Activated B cell treated with CpG ODN at 0.5 μM for 24 hours (primary cell): Measurements from ENCODE around the gene ATP8B3. TPM values are rescaled to one million over a fixed set of nuclear protein-coding genes. Genes with fewer than 3 reads are reported as not detected.

Source experiments
- ATAC-seq: fragments of 200-7000 bp; cut with Tn5 transposase; one replicate; pipeline ENCODE4 v1.10.0; 2021; ENCODE audit warnings: low read depth, mild to moderate bottlenecking, moderate library complexity
- CTCF ChIA-PET: fragments of 350-600 bp; sonication (Branson Sonifier 250); formaldehyde crosslinking; loops from one replicate; lab custom pipeline; 2021; ENCODE audit warnings: antibody characterized with exemption; lab: Charles Lee
- POLR2A ChIA-PET: fragments of 350-600 bp; sonication (Branson Sonifier 250); formaldehyde crosslinking; loops from one replicate; lab custom pipeline; 2021; ENCODE audit warnings: antibody characterized with exemption; lab: Charles Lee
- DNase-seq: peaks from one replicate; pipeline ENCODE4 v3.0.0; 2022
- H3K27ac Mint-ChIP-seq: one replicate; pipeline ENCODE4 v1.8.0; 2020; ENCODE audit warnings: mixed read lengths
- H3K27me3 Mint-ChIP-seq: one replicate; pipeline ENCODE4 v1.8.0; 2021; ENCODE audit warnings: mixed read lengths
- H3K36me3 Mint-ChIP-seq: one replicate; pipeline ENCODE4 v1.8.0; 2021; ENCODE audit warnings: low read depth, mixed read lengths
- H3K4me1 Mint-ChIP-seq: one replicate; pipeline ENCODE4 v1.8.0; 2021; ENCODE audit warnings: mixed read lengths
- H3K4me3 Mint-ChIP-seq: one replicate; pipeline ENCODE4 v1.8.0; 2020; ENCODE audit warnings: mild to moderate bottlenecking, mixed read lengths
- H3K9me3 Mint-ChIP-seq: one replicate; pipeline ENCODE4 v1.8.0; 2020; ENCODE audit warnings: mixed read lengths
- CTCF ChIP-seq: fragments of 200-600 bp; IDR thresholded peaks from one replicate; pipeline ENCODE4 v1.8.0; 2022; ENCODE audit warnings: antibody characterized with exemption, mild to moderate bottlenecking
- intact Hi-C: fragments of 100-400 bp; cut with micrococcal nuclease; formaldehyde crosslinking; loops from one replicate; pipeline ENCODE4 v1.15.1; 2024
- total RNA-seq: library from RNA; stranded (reverse); gene quantifications from 2 replicates; pipeline ENCODE4 v1.2.3, GENCODE V29; 2022

ATP8B3 gene
- total RNA-seq, 1 donor from 2014 or later: 3.9 TPM

- Mint-ChIP-seq H3K36me3 (peaks cover 24% of the 10 kb centered on the region), H3K4me3 (peak overlapping the region; percentile 96), H3K9me3 (no peaks in the 10 kb centered on the region), H3K27ac (peak overlapping the region; percentile 90), H3K4me1 (peaks cover 14% of the 10 kb centered on the region), H3K27me3 (no peaks in the 10 kb centered on the region)
- peak; percentile 81 for ATAC-seq
- POLR2A ChIA-PET: no interaction called here
- peak; percentile 82 for DNase-seq
- TF ChIP-seq CTCF: no peak
- intact Hi-C loops: loop anchor here (1.0 to 5.0 kb wide), 7 partner anchors 14 to 535 kb away; partner anchors contain the start of genes FAM174C, MBD3, REXO1 and UQCR11
- CTCF ChIA-PET: no interaction called here
Measured at GRCh38 chr19:1812426-1813191, 533 bp upstream of the ATP8B3 start.

- intact Hi-C loops: loop anchor here (5.0 kb wide), 2 partner anchors 264 to 534 kb away; partner anchors contain the start of gene FAM174C
- TF ChIP-seq CTCF: no peak
- CTCF ChIA-PET: no interaction called here
- no peak overlapping the region for H3K27ac Mint-ChIP-seq
- POLR2A ChIA-PET: interaction anchor here (0.5 to 0.8 kb wide), 3 partner anchors 321 to 543 kb away, joined by 4 to 6 read pairs (median 4); partner anchors contain the start of genes CIRBP and REEP6
- peak overlapping the region; percentile 70 for H3K4me3 Mint-ChIP-seq
- no peaks in the 10 kb centered on the region for H3K27me3 Mint-ChIP-seq
- no peak for DNase-seq
- H3K36me3 Mint-ChIP-seq: peaks cover 14% of the 10 kb centered on the region
- no peak for ATAC-seq
- H3K9me3 Mint-ChIP-seq: no peaks in the 10 kb centered on the region
- H3K4me1 Mint-ChIP-seq: peaks cover 14% of the 10 kb centered on the region
Measured at GRCh38 chr19:1811472-1811894, 593 bp downstream of the ATP8B3 start.

GRCh38 chr19:1810439-1811160, 1.5 kb downstream of the ATP8B3 start:
- intact Hi-C loops: loop anchor here (5.0 kb wide), 2 partner anchors 263 to 533 kb away; partner anchors contain the start of gene FAM174C
- CTCF ChIA-PET: no interaction called here
- H3K27me3 Mint-ChIP-seq: no peaks in the 10 kb centered on the region

GRCh38 chr19:1809678-1810077, 2.4 kb downstream of the ATP8B3 start:
- H3K4me1 Mint-ChIP-seq: peaks cover 14% of the 10 kb centered on the region
- DNase-seq: no peak
- peaks cover 2% of the 10 kb centered on the region for H3K36me3 Mint-ChIP-seq
- TF ChIP-seq CTCF: no peak
- intact Hi-C loops: loop anchor here (5.0 kb wide), 2 partner anchors 262 to 532 kb away; partner anchors contain the start of gene FAM174C
- no peaks in the 10 kb centered on the region for H3K27me3 Mint-ChIP-seq
- no peaks in the 10 kb centered on the region for H3K9me3 Mint-ChIP-seq
- H3K4me3 Mint-ChIP-seq: no peak overlapping the region
- H3K27ac Mint-ChIP-seq: no peak overlapping the region
- ATAC-seq: no peak
- CTCF ChIA-PET: no interaction called here
- POLR2A ChIA-PET: no interaction called here

More at GRCh38 chr19:1810439-1811160, 1.5 kb downstream of the ATP8B3 start:
- TF ChIP-seq CTCF: no peak
- Mint-ChIP-seq H3K4me3 (no peak overlapping the region), H3K9me3 (no peaks in the 10 kb centered on the region), H3K36me3 (peaks cover 7% of the 10 kb centered on the region), H3K27ac (no peak overlapping the region), H3K4me1 (peaks cover 14% of the 10 kb centered on the region)
- no peak for DNase-seq
- POLR2A ChIA-PET: interaction anchor here (0.8 kb wide), 1 partner anchor 542 kb away, joined by 4 read pairs; the partner anchor contains the start of gene CIRBP
- no peak for ATAC-seq

- H3K4me1 Mint-ChIP-seq: peaks cover 12% of the 10 kb centered on the region
- no peak for ATAC-seq
- H3K9me3 Mint-ChIP-seq: no peaks in the 10 kb centered on the region
- intact Hi-C loops: no loop called here
- H3K36me3 Mint-ChIP-seq: no peaks in the 10 kb centered on the region
- no peak overlapping the region for H3K4me3 Mint-ChIP-seq
- TF ChIP-seq CTCF: no peak
- no peak overlapping the region for H3K27ac Mint-ChIP-seq
- no peaks in the 10 kb centered on the region for H3K27me3 Mint-ChIP-seq
- no peak for DNase-seq
- ChIA-PET POLR2A (no interaction called here), CTCF (no interaction called here)
Measured at GRCh38 chr19:1808395-1808731, 3.7 kb downstream of the ATP8B3 start.
